EL (cell line): ENCODE data around the gene ERBB4.

Source experiments
- DNase-seq: peaks from one replicate; pipeline ENCODE4 v3.0.0-alpha.2; 2016

Gene ERBB4

DNA sequence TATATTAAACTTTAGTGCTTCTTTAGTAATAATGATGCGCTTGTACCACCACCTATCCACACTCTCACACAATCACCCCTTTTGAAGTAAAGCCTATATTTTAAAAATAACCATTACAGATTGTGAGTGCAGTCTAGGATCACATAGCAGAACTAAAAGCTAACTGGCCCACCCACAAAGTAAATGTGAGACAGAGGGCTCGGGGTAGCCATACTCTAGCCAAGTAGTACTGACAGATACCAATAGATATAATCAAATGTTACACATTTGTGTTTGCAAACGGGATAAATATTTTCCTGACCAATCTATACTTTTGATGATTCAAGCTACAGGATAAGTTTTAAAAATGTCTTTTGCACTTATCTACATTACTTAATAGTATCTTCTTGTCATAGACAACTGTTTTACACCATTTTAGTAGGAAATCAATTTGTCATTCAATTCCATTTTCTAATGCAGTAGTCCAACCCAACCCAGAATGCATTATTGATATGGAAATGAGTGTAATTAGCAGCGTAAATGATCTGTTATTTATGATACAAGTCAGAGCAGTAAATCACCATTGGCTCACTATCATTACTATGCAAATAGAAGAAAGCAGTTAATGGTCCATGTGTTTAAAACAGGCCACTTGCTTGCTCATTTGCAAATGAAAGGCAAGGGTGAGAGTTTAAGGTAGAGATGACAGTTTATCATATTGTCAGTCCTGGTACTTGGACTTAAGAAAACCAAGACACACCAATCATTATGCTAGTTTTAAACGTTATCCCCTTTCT, 111.8 kb downstream of the ERBB4 start:
- no peak for DNase-seq

- DNase-seq: peak; percentile 29
These were observed 114.5 kb downstream of the ERBB4 start for GRCh38 chr2:212424082-212424481.

GRCh38 chr2:212423089-212423488, 115.5 kb downstream of the ERBB4 start:
- DNase-seq: no peak

DNA sequence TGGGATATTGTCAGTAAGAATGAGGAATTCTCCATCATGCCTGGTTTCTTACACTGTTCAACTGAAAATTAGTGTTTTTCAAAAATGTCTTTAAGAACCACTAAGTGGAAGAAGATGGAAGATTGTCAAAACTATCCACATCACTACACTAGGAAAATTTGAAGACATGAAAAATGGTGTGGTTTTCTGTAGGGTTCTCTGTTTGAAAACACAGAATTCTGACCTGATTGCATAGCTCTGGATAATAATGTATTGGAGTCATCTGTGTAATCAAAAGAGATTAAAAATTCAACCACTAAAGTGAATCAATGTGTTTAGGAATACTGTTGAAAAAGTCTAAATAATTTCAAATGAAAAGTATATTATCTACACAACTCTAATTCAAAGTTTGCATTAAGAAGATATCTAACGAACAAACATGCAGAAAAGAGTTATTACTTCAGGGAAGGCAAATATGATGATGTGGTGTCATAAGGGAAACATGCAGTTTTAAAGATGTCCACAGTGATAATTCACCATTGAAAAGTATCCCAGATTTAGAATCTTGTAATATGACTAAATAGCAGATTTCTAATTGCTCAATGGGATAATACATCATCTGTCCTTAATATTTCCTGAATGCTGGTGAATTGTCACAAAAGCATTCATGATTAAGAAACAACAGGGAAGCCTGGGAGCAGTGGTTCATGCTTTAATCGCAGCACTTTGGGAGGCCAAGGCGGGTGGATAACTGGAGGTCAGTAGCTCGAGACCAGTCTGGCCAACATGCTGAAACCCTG, 116.9 kb downstream of the ERBB4 start:
- DNase-seq: peak; percentile 76

DNA sequence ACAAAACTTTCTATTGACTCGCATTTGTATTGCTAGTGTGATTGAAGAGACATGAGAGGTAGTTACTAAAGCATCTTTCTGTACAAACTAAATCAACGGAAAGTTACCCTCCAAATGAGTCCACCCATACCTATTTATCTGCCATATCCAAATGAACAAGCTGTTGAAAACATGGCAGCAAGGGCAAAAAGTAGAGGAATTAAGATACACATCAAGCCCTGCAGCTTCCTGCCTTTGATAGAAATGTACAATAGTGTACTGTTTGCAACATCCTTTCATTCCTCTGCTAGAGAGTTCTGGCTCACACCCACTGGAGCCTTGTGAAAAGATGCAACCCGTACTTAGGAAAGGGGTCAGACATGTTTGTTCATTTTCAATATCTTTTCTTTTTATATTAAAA, 122.5 kb downstream of the ERBB4 start:
- DNase-seq: no peak

GRCh38 chr2:212414767-212415211, 123.8 kb downstream of the ERBB4 start:
- no peak for DNase-seq

GRCh38 chr2:212409560-212409959, 129.0 kb downstream of the ERBB4 start:
- DNase-seq: no peak

DNA sequence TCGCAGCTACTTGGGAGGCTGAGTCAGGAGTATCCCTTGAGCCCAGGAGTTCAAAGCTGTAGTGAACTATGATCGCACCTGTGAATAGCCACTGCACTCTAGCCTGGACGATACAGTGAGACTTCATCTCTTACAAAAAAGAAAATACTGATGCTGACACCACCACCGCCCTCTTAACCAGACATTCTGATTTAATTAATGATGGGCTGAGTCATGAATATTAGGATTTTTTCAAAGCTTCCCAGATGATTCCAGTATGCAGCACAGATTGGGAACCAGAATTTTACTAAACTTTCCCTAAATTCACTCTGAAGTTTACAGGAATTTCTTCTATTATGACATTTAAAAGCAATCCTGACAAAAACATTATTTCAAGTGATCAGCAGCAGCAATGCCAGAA, 130.1 kb downstream of the ERBB4 start:
- no peak for DNase-seq

GRCh38 chr2:212406716-212407115, 131.9 kb downstream of the ERBB4 start:
- DNase-seq: no peak

DNA sequence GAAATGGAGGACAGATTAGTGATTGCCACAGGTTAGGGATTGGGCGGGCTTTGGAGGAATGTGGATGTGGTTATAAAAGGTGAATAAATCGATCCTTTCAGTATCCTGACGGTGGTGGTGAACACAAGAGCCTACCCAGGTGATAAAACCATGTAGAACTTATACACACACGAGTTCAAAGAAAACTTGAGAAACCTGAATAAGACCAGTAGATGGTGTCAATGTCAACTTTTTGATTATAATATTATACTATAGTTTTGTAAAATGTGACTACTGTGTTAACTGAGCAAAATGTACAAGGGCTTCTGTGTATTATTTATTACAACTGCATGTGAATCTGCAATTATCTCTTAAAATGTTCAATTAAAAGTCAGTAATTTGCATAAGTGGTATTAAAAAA, 136.3 kb downstream of the ERBB4 start:
- no peak for DNase-seq

- DNase-seq: no peak
These were observed 140.3 kb downstream of the ERBB4 start for GRCh38 chr2:212398316-212398715.

DNA sequence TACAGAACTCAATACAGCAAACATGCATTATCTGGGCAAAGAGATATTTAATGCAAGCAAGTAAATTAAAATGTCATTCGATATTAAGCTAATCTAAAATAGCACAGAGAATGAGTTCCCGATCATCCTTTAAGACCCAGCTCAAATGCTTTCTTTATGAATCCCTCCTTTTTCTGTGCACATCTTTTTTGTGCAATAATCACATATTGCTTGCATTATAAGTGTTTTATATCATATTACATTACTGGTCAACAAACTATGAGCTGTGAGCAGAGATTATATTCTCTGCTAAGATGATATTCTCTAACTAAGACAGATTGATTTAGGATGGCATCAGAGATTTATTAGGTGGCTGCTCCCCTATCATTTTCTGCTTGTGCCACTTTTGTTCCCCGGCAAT, 146.1 kb downstream of the ERBB4 start:
- no peak for DNase-seq

DNA sequence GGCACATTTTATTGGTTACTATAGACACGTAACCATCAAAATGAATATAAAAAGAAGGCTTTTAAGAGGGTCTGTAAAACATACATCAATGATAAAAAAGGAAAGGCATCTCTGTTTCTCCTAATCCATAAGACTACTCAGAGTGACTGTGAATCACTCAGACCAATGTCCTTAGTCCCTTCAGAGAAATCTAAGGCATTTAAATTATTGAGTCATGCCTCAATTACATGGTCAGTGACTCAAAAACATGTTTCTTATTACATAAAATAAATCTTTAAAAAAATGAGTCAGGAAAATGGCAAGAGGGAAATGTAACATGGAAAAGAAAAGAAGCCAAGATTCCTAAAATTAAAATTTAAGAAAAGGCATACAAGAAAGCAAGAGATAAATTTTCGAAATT, 146.6 kb downstream of the ERBB4 start:
- DNase-seq: peak; percentile 72

DNA sequence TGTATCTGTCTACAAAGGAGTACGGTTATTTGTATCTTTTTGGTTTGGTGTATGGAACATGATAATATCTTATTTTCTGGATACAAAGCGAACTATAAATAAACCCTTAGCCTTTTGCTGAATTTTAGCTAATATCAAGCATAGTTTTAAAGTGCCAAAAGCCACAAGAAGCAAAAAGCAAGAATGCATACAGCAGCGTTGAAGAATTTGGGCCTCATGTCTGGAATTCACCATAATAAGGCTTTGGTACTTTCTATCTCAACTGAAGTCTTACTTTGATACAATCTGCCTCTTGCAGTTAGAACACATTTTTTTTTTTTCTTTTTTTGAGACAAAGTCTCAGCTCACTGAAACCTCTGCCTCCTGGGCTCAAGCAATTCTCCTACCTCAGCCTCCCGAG, 151.5 kb downstream of the ERBB4 start:
- DNase-seq: no peak

DNA sequence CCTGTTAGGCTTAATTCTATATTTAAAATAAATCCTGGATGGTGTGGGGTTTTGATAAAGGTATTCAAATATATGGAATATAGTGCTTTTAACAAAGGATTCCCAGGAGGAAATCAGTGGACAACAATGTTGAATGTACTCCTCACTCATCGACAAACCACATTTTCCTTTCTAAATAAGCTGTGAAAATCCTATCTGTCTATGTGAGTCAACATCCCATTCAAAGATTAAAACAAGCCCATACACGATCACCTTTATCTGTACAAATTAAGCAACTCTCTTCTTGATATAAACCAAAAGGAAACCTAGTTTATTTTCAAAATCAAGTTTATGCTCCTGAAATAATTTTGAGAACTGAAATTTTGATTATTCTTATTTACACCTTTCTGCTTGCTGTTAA, 153.4 kb downstream of the ERBB4 start:
- no peak for DNase-seq

GRCh38 chr2:212384027-212384426, 154.6 kb downstream of the ERBB4 start:
- DNase-seq: no peak

GRCh38 chr2:212381428-212382102, 157.0 kb downstream of the ERBB4 start:
- no peak for DNase-seq

DNA sequence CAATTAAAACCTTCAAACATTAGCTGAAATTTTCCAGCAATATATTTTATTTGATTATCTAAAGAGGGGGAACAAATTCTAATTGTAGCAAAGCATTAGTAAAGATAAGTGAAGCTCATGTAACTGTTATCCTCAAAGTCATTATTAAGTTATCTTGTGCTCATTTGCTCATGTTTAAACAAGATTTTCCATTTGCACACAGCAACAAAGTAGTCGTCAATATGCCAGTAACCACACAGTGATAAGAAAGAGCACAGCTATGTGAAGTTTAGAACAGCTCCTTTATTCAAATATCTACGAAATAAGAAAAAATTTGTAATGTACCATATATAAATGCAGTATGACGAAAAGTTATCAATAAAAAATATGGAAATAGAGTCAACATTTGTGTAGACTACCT, 159.5 kb downstream of the ERBB4 start:
- no peak for DNase-seq

DNA sequence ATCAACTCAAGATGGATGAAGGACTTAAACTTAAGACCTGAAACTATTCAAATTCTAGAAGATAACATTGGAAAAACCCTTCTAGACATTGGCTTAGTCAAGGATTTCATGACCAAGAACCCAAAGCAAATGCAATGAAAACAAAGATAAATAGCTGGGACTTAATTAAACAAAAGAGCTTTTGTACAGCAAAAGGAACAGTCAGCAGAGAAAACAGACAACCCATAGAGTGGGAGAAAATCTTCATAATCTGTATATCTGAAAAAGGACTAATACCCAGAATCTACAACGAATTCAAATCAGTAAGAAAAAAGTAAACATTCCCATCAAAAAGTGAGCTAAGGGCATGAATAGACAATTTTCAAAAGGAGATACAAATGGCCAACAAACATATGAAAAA, 171.2 kb downstream of the ERBB4 start:
- no peak for DNase-seq

DNA sequence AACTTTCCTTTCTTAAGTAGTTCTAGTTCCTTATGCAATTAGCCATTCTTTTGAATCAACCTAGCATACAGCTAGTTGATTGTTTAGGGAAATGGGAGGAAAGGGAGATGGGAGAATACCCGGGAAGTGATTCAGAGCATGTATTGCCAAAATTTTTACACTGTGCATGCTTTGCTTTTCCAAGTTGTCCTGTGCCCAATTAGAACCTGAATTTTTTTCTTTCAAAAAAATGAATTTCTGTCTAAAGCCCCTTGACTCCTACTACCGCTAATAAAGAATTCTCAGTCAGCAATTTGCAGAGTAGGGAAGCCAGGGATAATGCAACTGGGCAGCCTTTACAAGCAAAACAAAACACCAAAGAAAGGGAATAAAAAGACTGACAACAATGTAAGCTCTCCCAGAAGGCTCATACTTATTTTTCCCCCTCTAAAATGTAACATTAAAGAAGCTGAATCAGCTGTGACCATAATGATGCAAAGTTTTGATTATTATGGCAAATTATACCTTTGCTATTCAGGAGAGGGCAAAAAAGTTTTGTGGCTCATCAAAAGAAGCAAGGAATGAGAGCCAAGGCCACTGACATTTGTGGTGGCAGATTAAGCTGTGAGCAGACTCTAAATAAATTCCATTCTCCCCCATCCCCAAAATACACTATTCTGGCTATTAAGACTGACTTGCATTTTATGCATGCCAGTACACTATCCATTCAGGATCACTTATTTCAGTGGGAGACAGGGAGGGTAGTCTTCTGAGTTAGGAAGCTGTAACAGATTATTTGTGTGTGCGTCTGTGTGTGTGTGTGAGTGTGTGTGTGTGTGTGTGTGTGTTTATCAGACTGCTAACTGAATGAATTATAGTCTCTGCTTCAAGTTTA, 174.3 kb downstream of the ERBB4 start:
- peak; percentile 44 for DNase-seq

GRCh38 chr2:212361174-212361756, 177.3 kb downstream of the ERBB4 start:
- no peak for DNase-seq

DNA sequence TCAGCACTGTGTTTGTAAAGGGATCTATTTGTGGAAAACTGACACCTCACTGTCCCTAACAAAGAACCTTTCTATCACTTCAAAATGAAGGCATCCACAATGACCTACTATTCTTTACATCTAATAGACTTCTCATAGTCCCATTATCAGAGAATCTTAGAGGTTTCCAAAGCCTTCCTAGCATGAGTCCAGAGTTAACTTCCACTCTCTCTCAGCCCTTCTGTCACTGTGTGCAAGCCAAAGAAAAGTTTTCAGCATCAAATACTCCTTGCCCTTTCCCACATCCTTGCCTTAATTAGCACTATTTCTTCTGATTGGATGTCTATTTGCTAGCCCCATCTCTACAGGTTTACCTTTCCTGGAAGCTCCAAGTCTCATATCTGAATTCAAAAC, 178.5 kb downstream of the ERBB4 start:
- DNase-seq: no peak
